ENCODE results near the gene WDFY2. TPM values are rescaled to one million over a fixed set of nuclear protein-coding genes. Genes with fewer than 3 reads are reported as not detected.

WDFY2 gene
- total and polyA plus RNA-seq, 12 donors = 2.4 to 7.5 (median 5.5) TPM

DNA sequence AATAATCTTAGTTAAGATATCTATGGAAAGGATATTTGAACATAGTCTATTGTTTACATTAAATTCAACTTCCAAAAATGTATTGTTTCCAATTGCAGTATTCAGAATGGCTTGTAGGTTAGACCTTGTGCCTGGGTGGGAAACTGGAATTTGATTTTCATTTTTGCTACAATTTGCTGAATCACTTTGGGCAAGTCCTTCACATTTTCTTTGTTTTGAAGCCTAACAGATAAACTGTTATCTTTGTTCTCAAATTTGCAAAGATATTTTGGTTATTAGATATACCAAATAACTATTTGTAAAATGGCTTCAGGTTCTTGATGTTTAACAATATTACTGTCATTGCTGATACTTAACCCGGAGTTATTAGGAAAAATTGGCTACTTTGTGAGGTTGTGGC, 82.6 kb downstream of the WDFY2 start:
- intact Hi-C loops (cut with DNase I) = no loop called here
- peaks cover 0 to 6% (median 0%) of the 10 kb centered on the region in 9 donors for H3K36me3 ChIP-seq
- H3K27ac ChIP-seq = no peak overlapping the region
- ATAC-seq (no peak), DNase-seq (no peak)
- no peak overlapping the region for H3K4me3 ChIP-seq
- 94 to 96% methylated on average over 1 of the region's 1 CpG for WGBS, 2 donors
- no peaks in the 10 kb centered on the region for H3K27me3 ChIP-seq
- TF ChIP-seq, protein P1, sequence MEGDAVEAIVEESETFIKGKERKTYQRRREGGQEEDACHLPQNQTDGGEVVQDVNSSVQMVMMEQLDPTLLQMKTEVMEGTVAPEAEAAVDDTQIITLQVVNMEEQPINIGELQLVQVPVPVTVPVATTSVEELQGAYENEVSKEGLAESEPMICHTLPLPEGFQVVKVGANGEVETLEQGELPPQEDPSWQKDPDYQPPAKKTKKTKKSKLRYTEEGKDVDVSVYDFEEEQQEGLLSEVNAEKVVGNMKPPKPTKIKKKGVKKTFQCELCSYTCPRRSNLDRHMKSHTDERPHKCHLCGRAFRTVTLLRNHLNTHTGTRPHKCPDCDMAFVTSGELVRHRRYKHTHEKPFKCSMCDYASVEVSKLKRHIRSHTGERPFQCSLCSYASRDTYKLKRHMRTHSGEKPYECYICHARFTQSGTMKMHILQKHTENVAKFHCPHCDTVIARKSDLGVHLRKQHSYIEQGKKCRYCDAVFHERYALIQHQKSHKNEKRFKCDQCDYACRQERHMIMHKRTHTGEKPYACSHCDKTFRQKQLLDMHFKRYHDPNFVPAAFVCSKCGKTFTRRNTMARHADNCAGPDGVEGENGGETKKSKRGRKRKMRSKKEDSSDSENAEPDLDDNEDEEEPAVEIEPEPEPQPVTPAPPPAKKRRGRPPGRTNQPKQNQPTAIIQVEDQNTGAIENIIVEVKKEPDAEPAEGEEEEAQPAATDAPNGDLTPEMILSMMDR (IDR thresholded peaks at IDR 0.05) = no peak
- H3K4me1 ChIP-seq = peaks cover 0 to 25% (median 13%) of the 10 kb centered on the region in 9 donors
- H3K9me3 ChIP-seq = peaks cover 0 to 11% (median 0%) of the 10 kb centered on the region in 11 donors

DNA sequence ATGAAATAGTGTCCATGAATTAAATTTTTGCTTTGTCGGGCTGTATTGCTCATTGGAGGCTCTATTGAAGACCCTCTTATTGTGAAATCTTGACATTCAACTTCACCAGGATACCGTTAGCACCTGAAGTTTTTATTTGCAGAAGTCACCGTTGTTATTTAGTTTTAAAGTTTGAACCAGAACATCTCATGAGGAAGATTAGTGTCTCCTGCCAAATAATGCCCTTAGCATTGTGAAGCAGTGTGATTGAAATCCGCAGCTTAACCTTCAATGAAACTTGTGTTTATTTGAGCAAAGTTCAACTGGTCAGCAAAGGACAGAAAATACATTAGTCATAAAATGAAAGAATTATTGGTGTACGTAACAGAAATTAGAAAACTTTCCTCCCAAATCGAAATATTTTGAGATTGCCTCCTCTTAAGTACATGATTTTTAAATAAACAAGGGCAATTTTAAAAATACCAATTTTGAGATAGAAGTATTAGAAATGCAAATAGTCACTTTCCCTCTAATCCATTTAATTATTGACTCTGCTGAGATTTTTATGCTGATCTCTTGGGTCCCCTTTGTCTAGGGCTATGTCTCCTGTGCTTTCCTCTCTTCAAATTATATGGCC, 84.4 kb downstream of the WDFY2 start:
- H3K27ac ChIP-seq = no peak overlapping the region
- TF ChIP-seq, protein P1 (IDR thresholded peaks at IDR 0.05) = no peak
- no peak for DNase-seq
- peaks cover 0 to 35% (median 25%) of the 10 kb centered on the region in 9 donors for H3K4me1 ChIP-seq
- peaks cover 0 to 12% (median 0%) of the 10 kb centered on the region in 11 donors for H3K9me3 ChIP-seq
- ATAC-seq = no peak
- H3K27me3 ChIP-seq = no peaks in the 10 kb centered on the region
- no peaks in the 10 kb centered on the region for H3K36me3 ChIP-seq
- intact Hi-C loops (cut with DNase I) = no loop called here
- 84 to 93% methylated on average over 6 of the region's 6 CpGs for WGBS, 2 donors
- H3K4me3 ChIP-seq = no peak overlapping the region

DNA sequence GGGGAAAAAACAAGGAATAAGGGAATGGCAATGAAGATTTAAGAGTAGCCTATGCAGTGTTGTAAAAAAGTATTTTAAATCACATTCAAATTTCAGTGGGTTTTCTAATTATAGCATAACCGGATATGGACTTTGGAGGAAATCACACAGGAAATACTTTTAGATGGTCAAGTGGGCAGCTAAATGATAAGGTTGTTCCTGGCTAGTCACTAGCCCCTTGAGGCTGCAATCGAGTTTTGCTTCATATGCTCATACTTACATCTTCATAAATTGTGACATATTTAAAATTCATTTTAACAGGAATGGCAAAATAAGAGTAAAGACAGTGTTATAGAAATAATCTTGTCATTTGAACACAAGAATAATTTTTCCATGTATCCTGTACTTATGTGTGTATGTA, 88.9 kb downstream of the WDFY2 start:
- intact Hi-C loops (cut with DNase I) = no loop called here
- WGBS, 2 donors = 21 to 30% methylated on average over 2 of the region's 2 CpGs
- DNase-seq = no peak
- Histone ChIP-seq H3K9me3 (peaks cover 0 to 12% (median 0%) of the 10 kb centered on the region in 11 donors), H3K27me3 (no peaks in the 10 kb centered on the region), H3K4me3 (no peak overlapping the region), H3K36me3 (peaks cover 0 to 6% (median 0%) of the 10 kb centered on the region in 9 donors), H3K4me1 (peaks cover 0 to 32% (median 16%) of the 10 kb centered on the region in 9 donors), H3K27ac (no peak overlapping the region)
- ATAC-seq = no peak
- TF ChIP-seq, protein P1 (IDR thresholded peaks at IDR 0.05) = no peak

DNA sequence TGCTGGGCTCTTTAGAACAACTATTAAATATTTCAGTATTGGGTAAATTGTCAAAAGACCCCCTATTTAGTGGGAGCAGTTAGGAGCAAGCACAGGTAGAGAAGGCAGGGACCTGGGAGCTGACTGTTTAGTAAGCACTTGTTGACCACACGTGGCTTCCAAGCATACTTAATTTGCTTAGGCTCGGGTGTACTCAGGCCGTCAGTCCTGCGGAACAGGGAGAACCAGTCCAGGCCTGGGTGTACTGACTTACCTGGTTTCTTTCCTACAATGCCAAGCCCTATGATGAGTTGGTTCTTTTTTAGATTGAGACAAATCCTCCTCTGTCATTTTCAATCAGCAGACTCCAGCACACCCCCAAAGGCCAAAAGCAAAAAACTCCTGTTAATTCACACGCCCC, 90.0 kb downstream of the WDFY2 start:
- TF ChIP-seq, protein P1 (IDR thresholded peaks at IDR 0.05) = no peak
- no peaks in the 10 kb centered on the region for H3K27me3 ChIP-seq
- peaks cover 0 to 6% (median 0%) of the 10 kb centered on the region in 9 donors for H3K36me3 ChIP-seq
- H3K27ac ChIP-seq = no peak overlapping the region
- intact Hi-C loops (cut with DNase I) = no loop called here
- peaks cover 0 to 12% (median 0%) of the 10 kb centered on the region in 11 donors for H3K9me3 ChIP-seq
- H3K4me1 ChIP-seq = peaks cover 0 to 30% (median 16%) of the 10 kb centered on the region in 9 donors
- DNase-seq (no peak), ATAC-seq (peak in 2 of 8 donors; percentile 16 to 39)
- 93 to 95% methylated on average over 5 of the region's 5 CpGs for WGBS, 2 donors
- H3K4me3 ChIP-seq = no peak overlapping the region
